HEK293 (cell line): ENCODE data around the gene GMDS.

Source experiments
- KLF10 ChIP-seq: fragments of 450-650 bp; IDR thresholded peaks from 2 replicates; pipeline ENCODE4 v1.5.1; 2018; ENCODE audit warnings: missing biosample characterization, mild to moderate bottlenecking, missing genetic modification characterization
- REPIN1 ChIP-seq: fragments of 450-650 bp; formaldehyde crosslinking; IDR thresholded peaks from 2 replicates; pipeline ENCODE4 v1.5.1; 2017; ENCODE audit warnings: missing biosample characterization, missing genetic modification characterization, low read depth
- SALL2 ChIP-seq: fragments of 450-650 bp; formaldehyde crosslinking; IDR thresholded peaks from 2 replicates; pipeline ENCODE4 v1.5.0; 2017; ENCODE audit warnings: missing biosample characterization, mild to moderate bottlenecking, missing genetic modification characterization, borderline replicate concordance
- YY2 ChIP-seq: fragments of 450-650 bp; formaldehyde crosslinking; IDR thresholded peaks from 2 replicates; pipeline ENCODE4 v1.5.1; 2016; ENCODE audit warnings: missing biosample characterization, missing genetic modification characterization
- ZBTB17 ChIP-seq: fragments of 450-650 bp; formaldehyde crosslinking; IDR thresholded peaks from 2 replicates; pipeline ENCODE4 v1.5.1; 2016; ENCODE audit warnings: missing biosample characterization, missing genetic modification characterization
- ZNF146 ChIP-seq: fragments of 450-650 bp; formaldehyde crosslinking; IDR thresholded peaks from 2 replicates; pipeline ENCODE4 v1.5.1; 2016; ENCODE audit warnings: missing biosample characterization, missing genetic modification characterization
- ZNF274 ChIP-seq, 2 experiments: fragments of 200-500 bp in 1 of 2; fragments of 450-650 bp in 1 of 2; sonication (Bioruptor generic) in 1 of 2; formaldehyde crosslinking in 1 of 2; IDR thresholded peaks; 2 replicates each; pipeline versions ENCODE4 v1.5.1 to v1.6.1; 2014 to 2016; ENCODE audit warnings: borderline replicate concordance in 1 of 2, inconsistent platforms in 1 of 2, low read length in 1 of 2, missing biosample characterization in 1 of 2, missing genetic modification characterization in 1 of 2
- ZNF335 ChIP-seq: fragments of 450-650 bp; formaldehyde crosslinking; conservative IDR thresholded peaks from 2 replicates; pipeline ENCODE4 v1.5.1; 2016; ENCODE audit warnings: missing biosample characterization, missing genetic modification characterization
- ZNF423 ChIP-seq: fragments of 450-650 bp; formaldehyde crosslinking; IDR thresholded peaks from 2 replicates; pipeline ENCODE4 v1.5.1; 2016; ENCODE audit warnings: missing biosample characterization, missing genetic modification characterization
- ZNF626 ChIP-seq: fragments of 450-650 bp; sonication (Bioruptor Pico); formaldehyde crosslinking; IDR thresholded peaks from 2 replicates; pipeline ENCODE4 v1.5.1; 2018; ENCODE audit warnings: missing biosample characterization, missing genetic modification characterization, inconsistent platforms
- ZNF747 ChIP-seq: fragments of 450-650 bp; formaldehyde crosslinking; IDR thresholded peaks from 2 replicates; pipeline ENCODE4 v1.5.1; 2016; ENCODE audit warnings: missing biosample characterization, missing genetic modification characterization
- ZNF830 ChIP-seq: fragments of 450-650 bp; IDR thresholded peaks from 2 replicates; pipeline ENCODE4 v1.5.0; 2018; ENCODE audit warnings: missing biosample characterization, missing genetic modification characterization, low read depth, mild to moderate bottlenecking, moderate library complexity
- TF ChIP-seq, protein P1 (sequence below): fragments of 450-650 bp; formaldehyde crosslinking; IDR thresholded peaks from 2 replicates; pipeline ENCODE4 v1.5.1; 2017; ENCODE audit warnings: missing biosample characterization, mild to moderate bottlenecking, missing genetic modification characterization, moderate library complexity
- TF ChIP-seq, protein P2 (sequence below): fragments of 450-650 bp; formaldehyde crosslinking; IDR thresholded peaks from 2 replicates; pipeline ENCODE4 v1.5.1; 2016; ENCODE audit warnings: missing biosample characterization, missing genetic modification characterization
- TF ChIP-seq, protein P3 (sequence below): fragments of 450-650 bp; formaldehyde crosslinking; IDR thresholded peaks from 2 replicates; pipeline ENCODE4 v1.5.1; 2017; ENCODE audit warnings: missing biosample characterization, missing genetic modification characterization
- TF ChIP-seq, protein P4 (sequence below): fragments of 450-650 bp; formaldehyde crosslinking; IDR thresholded peaks from 2 replicates; pipeline ENCODE4; 2016; ENCODE audit warnings: missing biosample characterization, missing genetic modification characterization
- TF ChIP-seq, protein P5 (sequence below): fragments of 450-650 bp; formaldehyde crosslinking; IDR thresholded peaks from 2 replicates; pipeline ENCODE4 v1.5.1; 2016; ENCODE audit warnings: missing biosample characterization, missing genetic modification characterization
- TF ChIP-seq, protein P6 (sequence below): fragments of 450-650 bp; formaldehyde crosslinking; IDR thresholded peaks from 2 replicates; pipeline ENCODE4 v1.5.1; 2016; ENCODE audit warnings: missing biosample characterization, missing genetic modification characterization

GMDS gene

DNA sequence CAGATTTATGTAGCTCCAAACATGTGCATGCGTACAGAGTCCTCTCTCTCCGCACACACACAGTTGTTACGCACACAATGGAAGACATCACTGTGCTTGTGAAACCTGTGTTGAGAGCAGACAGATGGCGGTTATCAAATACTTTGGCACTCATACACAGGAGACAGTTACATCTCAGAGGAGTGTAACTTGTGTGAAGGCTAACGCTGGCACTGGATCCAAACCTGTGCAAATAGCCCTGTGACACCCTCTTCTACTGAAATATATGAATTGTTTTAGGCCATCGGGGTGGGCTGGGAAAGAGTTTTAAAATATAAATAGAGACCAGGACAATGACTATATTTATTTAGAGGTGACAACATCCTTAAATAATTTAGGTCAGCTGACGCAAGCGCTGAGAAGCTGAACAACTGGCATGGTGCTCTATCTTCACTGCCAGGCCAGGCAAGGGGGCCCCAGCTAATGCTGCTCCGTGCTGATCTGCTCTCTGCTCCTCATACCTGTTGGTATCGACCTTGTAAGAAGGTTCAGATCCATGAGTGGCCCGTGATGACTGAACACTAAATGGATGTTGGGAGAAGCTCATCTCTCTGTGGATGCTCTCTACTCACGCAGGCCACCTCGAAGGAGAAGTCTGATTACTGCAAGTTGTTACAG is 566.2 kb downstream of the GMDS start (continued):
- TF ChIP-seq, protein P1, sequence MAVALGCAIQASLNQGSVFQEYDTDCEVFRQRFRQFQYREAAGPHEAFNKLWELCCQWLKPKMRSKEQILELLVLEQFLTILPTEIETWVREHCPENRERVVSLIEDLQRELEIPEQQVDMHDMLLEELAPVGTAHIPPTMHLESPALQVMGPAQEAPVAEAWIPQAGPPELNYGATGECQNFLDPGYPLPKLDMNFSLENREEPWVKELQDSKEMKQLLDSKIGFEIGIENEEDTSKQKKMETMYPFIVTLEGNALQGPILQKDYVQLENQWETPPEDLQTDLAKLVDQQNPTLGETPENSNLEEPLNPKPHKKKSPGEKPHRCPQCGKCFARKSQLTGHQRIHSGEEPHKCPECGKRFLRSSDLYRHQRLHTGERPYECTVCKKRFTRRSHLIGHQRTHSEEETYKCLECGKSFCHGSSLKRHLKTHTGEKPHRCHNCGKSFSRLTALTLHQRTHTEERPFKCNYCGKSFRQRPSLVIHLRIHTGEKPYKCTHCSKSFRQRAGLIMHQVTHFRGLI (tag by site-specific recombination), result no peak; the same call in 1 of the 2 replicates
- TF ChIP-seq KLF10 (no peak), ZNF626 (tag by site-specific recombination) (no peak), REPIN1 (tag by site-specific recombination) (no peak), YY2 (tag by site-specific recombination) (no peak), SALL2 (tag by site-specific recombination) (no peak), ZNF335 (tag by site-specific recombination) (peak; percentile 41; the same call in 1 of the 2 replicates), ZNF423 (tag by site-specific recombination) (no peak), ZNF830 (tag by site-specific recombination) (no peak), ZNF274 (IDR thresholded peaks at IDR 0.05; ENCODE audit: low read length) (no peak), ZNF274 (tag by site-specific recombination; IDR thresholded peaks at IDR 0.05; ENCODE audit: borderline replicate concordance) (no peak), ZBTB17 (peak; percentile 95), ZNF747 (tag by site-specific recombination) (no peak), ZNF146 (tag by site-specific recombination) (no peak)
- TF ChIP-seq, protein P2, sequence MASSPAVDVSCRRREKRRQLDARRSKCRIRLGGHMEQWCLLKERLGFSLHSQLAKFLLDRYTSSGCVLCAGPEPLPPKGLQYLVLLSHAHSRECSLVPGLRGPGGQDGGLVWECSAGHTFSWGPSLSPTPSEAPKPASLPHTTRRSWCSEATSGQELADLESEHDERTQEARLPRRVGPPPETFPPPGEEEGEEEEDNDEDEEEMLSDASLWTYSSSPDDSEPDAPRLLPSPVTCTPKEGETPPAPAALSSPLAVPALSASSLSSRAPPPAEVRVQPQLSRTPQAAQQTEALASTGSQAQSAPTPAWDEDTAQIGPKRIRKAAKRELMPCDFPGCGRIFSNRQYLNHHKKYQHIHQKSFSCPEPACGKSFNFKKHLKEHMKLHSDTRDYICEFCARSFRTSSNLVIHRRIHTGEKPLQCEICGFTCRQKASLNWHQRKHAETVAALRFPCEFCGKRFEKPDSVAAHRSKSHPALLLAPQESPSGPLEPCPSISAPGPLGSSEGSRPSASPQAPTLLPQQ, result peak; percentile 57; the same call in 1 of the 2 replicates
- TF ChIP-seq, protein P3, sequence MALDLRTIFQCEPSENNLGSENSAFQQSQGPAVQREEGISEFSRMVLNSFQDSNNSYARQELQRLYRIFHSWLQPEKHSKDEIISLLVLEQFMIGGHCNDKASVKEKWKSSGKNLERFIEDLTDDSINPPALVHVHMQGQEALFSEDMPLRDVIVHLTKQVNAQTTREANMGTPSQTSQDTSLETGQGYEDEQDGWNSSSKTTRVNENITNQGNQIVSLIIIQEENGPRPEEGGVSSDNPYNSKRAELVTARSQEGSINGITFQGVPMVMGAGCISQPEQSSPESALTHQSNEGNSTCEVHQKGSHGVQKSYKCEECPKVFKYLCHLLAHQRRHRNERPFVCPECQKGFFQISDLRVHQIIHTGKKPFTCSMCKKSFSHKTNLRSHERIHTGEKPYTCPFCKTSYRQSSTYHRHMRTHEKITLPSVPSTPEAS, result peak; percentile 74; the same call in 1 of the 2 replicates
- TF ChIP-seq, protein P4, sequence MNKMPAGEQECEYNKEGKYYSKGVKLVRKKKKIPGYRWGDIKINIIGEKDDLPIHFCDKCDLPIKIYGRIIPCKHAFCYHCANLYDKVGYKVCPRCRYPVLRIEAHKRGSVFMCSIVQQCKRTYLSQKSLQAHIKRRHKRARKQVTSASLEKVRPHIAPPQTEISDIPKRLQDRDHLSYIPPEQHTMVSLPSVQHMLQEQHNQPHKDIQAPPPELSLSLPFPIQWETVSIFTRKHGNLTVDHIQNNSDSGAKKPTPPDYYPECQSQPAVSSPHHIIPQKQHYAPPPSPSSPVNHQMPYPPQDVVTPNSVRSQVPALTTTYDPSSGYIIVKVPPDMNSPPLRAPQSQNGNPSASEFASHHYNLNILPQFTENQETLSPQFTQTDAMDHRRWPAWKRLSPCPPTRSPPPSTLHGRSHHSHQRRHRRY, result no peak
- TF ChIP-seq, protein P5, sequence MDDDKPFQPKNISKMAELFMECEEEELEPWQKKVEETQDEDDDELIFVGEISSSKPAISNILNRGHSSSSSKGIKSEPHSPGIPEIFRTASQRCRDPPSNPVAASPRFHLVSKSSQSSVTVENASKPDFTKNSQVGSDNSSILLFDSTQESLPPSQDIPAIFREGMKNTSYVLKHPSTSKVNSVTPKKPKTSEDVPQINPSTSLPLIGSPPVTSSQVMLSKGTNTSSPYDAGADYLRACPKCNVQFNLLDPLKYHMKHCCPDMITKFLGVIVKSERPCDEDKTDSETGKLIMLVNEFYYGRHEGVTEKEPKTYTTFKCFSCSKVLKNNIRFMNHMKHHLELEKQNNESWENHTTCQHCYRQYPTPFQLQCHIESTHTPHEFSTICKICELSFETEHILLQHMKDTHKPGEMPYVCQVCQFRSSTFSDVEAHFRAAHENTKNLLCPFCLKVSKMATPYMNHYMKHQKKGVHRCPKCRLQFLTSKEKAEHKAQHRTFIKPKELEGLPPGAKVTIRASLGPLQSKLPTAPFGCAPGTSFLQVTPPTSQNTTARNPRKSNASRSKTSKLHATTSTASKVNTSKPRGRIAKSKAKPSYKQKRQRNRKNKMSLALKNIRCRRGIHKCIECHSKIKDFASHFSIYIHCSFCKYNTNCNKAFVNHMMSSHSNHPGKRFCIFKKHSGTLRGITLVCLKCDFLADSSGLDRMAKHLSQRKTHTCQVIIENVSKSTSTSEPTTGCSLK (tag by site-specific recombination), result no peak
- TF ChIP-seq, protein P6, sequence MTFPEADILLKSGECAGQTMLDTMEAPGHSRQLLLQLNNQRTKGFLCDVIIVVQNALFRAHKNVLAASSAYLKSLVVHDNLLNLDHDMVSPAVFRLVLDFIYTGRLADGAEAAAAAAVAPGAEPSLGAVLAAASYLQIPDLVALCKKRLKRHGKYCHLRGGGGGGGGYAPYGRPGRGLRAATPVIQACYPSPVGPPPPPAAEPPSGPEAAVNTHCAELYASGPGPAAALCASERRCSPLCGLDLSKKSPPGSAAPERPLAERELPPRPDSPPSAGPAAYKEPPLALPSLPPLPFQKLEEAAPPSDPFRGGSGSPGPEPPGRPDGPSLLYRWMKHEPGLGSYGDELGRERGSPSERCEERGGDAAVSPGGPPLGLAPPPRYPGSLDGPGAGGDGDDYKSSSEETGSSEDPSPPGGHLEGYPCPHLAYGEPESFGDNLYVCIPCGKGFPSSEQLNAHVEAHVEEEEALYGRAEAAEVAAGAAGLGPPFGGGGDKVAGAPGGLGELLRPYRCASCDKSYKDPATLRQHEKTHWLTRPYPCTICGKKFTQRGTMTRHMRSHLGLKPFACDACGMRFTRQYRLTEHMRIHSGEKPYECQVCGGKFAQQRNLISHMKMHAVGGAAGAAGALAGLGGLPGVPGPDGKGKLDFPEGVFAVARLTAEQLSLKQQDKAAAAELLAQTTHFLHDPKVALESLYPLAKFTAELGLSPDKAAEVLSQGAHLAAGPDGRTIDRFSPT (tag by site-specific recombination), result no peak
- TF ChIP-seq, all 188 proteins: peak for 8
